ENCODE data around the gene AHNAK.

The AHNAK gene

DNA sequence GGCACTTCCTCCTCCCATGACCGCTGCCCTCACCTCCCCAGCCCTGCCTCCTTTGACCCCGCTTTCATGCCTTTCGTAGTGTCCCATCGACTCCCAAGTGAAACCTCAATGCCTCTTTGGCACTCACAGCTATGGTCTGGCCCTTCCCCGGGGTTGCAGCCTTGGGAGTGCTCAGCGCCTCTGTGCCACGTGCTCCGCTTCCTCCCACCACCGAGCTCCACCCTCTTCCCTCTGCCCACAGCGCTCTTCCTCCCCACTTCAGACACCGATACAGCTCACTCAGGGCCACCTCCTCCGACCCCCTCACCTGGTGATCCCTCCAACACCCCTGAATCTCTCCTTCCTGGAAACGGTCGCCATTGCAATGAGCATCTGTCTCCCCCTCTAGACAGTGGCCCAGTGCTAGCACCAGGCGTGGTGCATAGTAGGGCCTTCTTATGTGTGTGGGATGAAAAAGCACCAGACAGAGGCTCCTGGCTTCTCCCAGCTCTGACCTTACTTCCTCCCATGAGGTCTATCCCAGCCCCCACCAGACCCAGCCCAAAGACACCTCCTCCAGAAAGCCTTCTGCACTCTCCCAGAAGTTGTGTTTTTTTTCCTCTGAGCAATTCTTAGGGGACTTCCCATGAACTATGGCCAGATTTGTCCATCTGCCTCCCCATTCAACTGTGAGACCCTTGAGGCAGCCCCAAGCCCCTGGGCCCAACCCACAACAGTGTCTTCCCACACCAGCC lies 144.2 kb downstream of the AHNAK start:
- no peaks in the 10 kb centered on the region for H3K36me3 Mint-ChIP-seq (ENCODE audit: low read depth)
- TF ChIP-seq, protein P1, sequence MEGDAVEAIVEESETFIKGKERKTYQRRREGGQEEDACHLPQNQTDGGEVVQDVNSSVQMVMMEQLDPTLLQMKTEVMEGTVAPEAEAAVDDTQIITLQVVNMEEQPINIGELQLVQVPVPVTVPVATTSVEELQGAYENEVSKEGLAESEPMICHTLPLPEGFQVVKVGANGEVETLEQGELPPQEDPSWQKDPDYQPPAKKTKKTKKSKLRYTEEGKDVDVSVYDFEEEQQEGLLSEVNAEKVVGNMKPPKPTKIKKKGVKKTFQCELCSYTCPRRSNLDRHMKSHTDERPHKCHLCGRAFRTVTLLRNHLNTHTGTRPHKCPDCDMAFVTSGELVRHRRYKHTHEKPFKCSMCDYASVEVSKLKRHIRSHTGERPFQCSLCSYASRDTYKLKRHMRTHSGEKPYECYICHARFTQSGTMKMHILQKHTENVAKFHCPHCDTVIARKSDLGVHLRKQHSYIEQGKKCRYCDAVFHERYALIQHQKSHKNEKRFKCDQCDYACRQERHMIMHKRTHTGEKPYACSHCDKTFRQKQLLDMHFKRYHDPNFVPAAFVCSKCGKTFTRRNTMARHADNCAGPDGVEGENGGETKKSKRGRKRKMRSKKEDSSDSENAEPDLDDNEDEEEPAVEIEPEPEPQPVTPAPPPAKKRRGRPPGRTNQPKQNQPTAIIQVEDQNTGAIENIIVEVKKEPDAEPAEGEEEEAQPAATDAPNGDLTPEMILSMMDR (IDR thresholded peaks at IDR 0.05), result no peak
- peak overlapping the region; percentile 9 for H3K27ac Mint-ChIP-seq
- no peak overlapping the region for H3K4me3 Mint-ChIP-seq
- H3K9me3 Mint-ChIP-seq, result no peaks in the 10 kb centered on the region
- no peak for DNase-seq
- peaks cover 14% of the 10 kb centered on the region for H3K27me3 Mint-ChIP-seq (ENCODE audit: low read depth, poor library complexity)
- peaks cover 67% of the 10 kb centered on the region for H3K4me1 Mint-ChIP-seq

DNA sequence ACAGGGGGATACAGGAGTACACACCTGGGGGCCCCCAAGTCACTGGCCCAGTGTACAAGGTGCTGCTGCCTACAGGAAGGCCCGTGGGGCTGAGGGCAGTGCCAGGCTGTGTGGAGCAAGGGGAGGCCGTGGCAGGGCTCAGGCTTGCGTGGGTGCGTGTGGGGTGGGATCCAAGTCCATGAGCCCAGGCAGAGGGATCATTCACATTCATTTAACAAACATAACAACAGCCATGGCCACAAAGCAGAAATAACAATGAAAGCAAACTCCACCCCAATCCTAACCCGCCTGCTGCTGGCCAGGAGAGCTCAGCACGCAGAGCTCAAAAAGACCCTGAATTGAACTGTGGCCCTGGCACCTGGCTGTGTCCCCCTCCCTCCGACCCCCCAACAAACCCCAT lies 144.8 kb downstream of the AHNAK start:
- Mint-ChIP-seq H3K4me3 (no peak overlapping the region), H3K9me3 (no peaks in the 10 kb centered on the region), H3K36me3 (ENCODE audit: low read depth) (no peaks in the 10 kb centered on the region), H3K27ac (no peak overlapping the region), H3K4me1 (peaks cover 68% of the 10 kb centered on the region), H3K27me3 (ENCODE audit: low read depth, poor library complexity) (peaks cover 19% of the 10 kb centered on the region)
- TF ChIP-seq, protein P1 (IDR thresholded peaks at IDR 0.05), result no peak
- DNase-seq, result no peak

DNA sequence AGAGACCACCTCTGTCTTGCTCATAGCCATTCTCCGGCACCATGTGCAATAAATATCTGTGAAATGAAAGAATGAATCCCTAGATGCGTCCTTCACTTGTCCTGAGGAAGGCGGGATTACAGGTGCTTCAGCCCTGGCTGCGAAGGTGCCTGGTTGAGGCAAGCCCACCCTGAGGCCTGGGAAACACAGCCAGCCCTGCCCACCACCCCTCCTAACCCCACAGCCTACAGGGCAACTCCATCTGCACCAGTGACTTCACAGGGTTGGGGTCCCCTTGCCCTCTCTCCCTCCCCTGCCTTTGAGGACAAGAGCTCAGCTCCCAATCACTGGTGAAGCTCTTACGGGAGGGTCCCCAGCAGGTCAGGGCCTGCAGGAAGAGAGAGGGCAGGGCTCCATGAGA lies 145.2 kb downstream of the AHNAK start:
- H3K27me3 Mint-ChIP-seq (ENCODE audit: low read depth, poor library complexity), result peaks cover 18% of the 10 kb centered on the region
- H3K4me1 Mint-ChIP-seq, result peaks cover 72% of the 10 kb centered on the region
- H3K36me3 Mint-ChIP-seq (ENCODE audit: low read depth), result no peaks in the 10 kb centered on the region

DNA sequence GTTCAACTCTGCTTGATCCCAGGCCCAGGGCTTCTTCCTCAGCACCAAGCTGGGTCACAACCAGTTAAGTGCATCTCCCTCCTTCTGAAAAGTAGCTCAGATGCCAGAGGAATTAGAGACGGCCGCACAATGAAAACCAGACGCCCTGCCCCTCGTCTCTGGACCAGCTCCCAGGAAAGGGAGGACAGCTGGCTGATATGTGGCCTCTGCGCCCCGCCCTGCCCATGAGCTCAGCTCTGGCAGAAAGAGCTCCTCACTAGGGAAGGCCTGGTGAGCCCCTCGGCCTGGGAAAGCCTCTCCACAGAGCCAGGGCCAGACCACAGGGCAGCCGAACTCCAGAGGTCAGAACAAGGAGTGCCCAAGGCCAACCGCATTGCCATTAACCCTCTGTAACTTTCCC lies 145.8 kb downstream of the AHNAK start:
- H3K36me3 Mint-ChIP-seq (ENCODE audit: low read depth), result no peaks in the 10 kb centered on the region
- TF ChIP-seq, protein P1 (IDR thresholded peaks at IDR 0.05), result no peak
- peaks cover 67% of the 10 kb centered on the region for H3K4me1 Mint-ChIP-seq
- no peak overlapping the region for H3K4me3 Mint-ChIP-seq
- H3K9me3 Mint-ChIP-seq, result no peaks in the 10 kb centered on the region
- H3K27me3 Mint-ChIP-seq (ENCODE audit: low read depth, poor library complexity), result peaks cover 16% of the 10 kb centered on the region
- peak overlapping the region; percentile 29 for H3K27ac Mint-ChIP-seq
- DNase-seq, result no peak

More for the DNA sequence above, 145.2 kb downstream of the AHNAK start:
- H3K27ac Mint-ChIP-seq, result no peak overlapping the region
- H3K4me3 Mint-ChIP-seq, result no peak overlapping the region
- H3K9me3 Mint-ChIP-seq, result no peaks in the 10 kb centered on the region
- no peak for DNase-seq
- TF ChIP-seq, protein P1 (IDR thresholded peaks at IDR 0.05), result no peak

DNA sequence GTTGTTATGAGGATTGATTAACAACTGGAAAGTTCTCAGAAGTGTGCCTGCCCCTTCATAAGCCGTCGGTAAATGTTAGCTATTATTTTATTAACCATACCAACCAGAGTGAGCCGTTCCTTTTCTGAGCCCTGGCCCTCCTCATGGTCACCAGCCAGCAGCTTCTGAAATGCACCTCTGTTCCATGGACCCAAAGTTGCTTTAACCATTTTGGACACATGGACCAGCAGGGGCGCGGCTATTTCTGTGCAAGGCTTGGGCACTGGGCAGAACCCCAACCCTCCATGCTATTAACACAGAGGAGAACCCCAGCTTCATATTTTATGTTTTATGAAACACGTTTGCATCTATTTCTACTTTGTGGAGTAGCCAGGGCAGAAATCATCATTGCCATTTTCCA lies 146.3 kb downstream of the AHNAK start:
- H3K4me3 Mint-ChIP-seq, result no peak overlapping the region
- H3K36me3 Mint-ChIP-seq (ENCODE audit: low read depth), result no peaks in the 10 kb centered on the region
- DNase-seq, result no peak
- no peaks in the 10 kb centered on the region for H3K9me3 Mint-ChIP-seq
- H3K27me3 Mint-ChIP-seq (ENCODE audit: low read depth, poor library complexity), result peaks cover 16% of the 10 kb centered on the region
- TF ChIP-seq, protein P1 (IDR thresholded peaks at IDR 0.05), result no peak
- H3K4me1 Mint-ChIP-seq, result peaks cover 71% of the 10 kb centered on the region
- H3K27ac Mint-ChIP-seq, result no peak overlapping the region

- Mint-ChIP-seq H3K4me1 (peaks cover 71% of the 10 kb centered on the region), H3K36me3 (ENCODE audit: low read depth) (no peaks in the 10 kb centered on the region), H3K27ac (no peak overlapping the region), H3K4me3 (peak overlapping the region; percentile 25), H3K27me3 (ENCODE audit: low read depth, poor library complexity) (peaks cover 12% of the 10 kb centered on the region), H3K9me3 (no peaks in the 10 kb centered on the region)
- DNase-seq, result no peak
- TF ChIP-seq, protein P1 (IDR thresholded peaks at IDR 0.05), result no peak
Measured at GRCh38 chr11:62399878-62400266, 146.7 kb downstream of the AHNAK start.

Measured in nephron progenitor cell (in vitro differentiated cells).